DMS 273 treated with DMSO at 0.1 percent for 48 hours (cell line): ENCODE measurements around the gene FOXO3.
A peak's percentile ranks its signal among the peaks of the same experiment; 100 is the strongest.

Source experiments
- DNase-seq: peaks from one replicate; lab custom pipeline; 2025; lab: John Stamatoyannopoulos, UW

Gene FOXO3

GRCh38 chr6:108596956-108597355 lies 36.2 kb downstream of the FOXO3 start:
- no peak for DNase-seq

- DNase-seq, result no peak
Measured at GRCh38 chr6:108597572-108598304, 37.0 kb downstream of the FOXO3 start.

GRCh38 chr6:108598305-108598863 lies 37.7 kb downstream of the FOXO3 start:
- DNase-seq, result no peak

- DNase-seq, result no peak
Measured at GRCh38 chr6:108604156-108604555, 43.4 kb downstream of the FOXO3 start.

- DNase-seq, result no peak
Measured at GRCh38 chr6:108606250-108606690, 45.6 kb downstream of the FOXO3 start.

- no peak for DNase-seq
Measured at GRCh38 chr6:108608453-108609275, 47.9 kb downstream of the FOXO3 start.

- no peak for DNase-seq
Measured at GRCh38 chr6:108609276-108609769, 48.6 kb downstream of the FOXO3 start.

- no peak for DNase-seq
Measured at GRCh38 chr6:108610270-108610839, 49.6 kb downstream of the FOXO3 start.

GRCh38 chr6:108610957-108611586 lies 50.4 kb downstream of the FOXO3 start:
- DNase-seq, result no peak

- DNase-seq, result no peak
Measured at GRCh38 chr6:108612852-108613251, 52.1 kb downstream of the FOXO3 start.

GRCh38 chr6:108616544-108616943 lies 55.8 kb downstream of the FOXO3 start:
- DNase-seq, result no peak

GRCh38 chr6:108616973-108617372 lies 56.3 kb downstream of the FOXO3 start:
- DNase-seq, result no peak

GRCh38 chr6:108618623-108619152 lies 58.0 kb downstream of the FOXO3 start:
- no peak for DNase-seq

GRCh38 chr6:108619431-108620197 lies 58.9 kb downstream of the FOXO3 start:
- no peak for DNase-seq

- DNase-seq, result no peak
Measured at GRCh38 chr6:108621117-108621516, 60.4 kb downstream of the FOXO3 start.

GRCh38 chr6:108622641-108623298 lies 62.1 kb downstream of the FOXO3 start:
- DNase-seq, result peak; percentile 50

- DNase-seq, result no peak
Measured at GRCh38 chr6:108623995-108624394, 63.3 kb downstream of the FOXO3 start.

GRCh38 chr6:108625581-108625980 lies 64.9 kb downstream of the FOXO3 start:
- DNase-seq, result no peak

GRCh38 chr6:108626777-108627176 lies 66.1 kb downstream of the FOXO3 start:
- DNase-seq, result no peak
